Measurements from ENCODE around the gene RUNX1.

DNA sequence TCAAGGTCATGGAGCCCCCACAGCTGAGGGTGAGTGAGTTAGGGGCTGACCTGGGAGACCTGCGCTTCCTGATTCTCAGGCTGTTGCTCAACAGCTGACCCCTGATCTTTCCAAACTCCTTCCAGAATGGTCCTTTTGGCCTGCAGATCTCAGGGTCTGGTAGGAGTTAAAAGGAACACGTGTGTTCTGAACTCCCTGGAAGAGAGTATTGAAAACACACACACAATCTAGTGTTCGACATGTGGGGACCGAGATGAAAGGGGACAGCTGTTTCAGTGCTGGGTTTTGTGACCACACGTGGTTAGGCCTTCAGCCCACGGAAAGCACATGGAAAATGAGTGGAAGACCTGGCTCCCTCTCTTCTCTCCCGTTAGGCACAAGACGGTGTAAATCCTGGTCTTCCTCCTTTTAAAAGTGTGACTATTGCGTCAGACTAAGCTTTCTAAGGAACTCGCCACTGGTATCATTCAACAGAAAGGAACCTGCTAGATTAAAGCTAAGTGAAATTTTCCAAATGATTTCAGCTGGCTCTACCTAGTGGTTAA lies 49.6 kb downstream of the RUNX1 start:
- TF ChIP-seq, protein P1, sequence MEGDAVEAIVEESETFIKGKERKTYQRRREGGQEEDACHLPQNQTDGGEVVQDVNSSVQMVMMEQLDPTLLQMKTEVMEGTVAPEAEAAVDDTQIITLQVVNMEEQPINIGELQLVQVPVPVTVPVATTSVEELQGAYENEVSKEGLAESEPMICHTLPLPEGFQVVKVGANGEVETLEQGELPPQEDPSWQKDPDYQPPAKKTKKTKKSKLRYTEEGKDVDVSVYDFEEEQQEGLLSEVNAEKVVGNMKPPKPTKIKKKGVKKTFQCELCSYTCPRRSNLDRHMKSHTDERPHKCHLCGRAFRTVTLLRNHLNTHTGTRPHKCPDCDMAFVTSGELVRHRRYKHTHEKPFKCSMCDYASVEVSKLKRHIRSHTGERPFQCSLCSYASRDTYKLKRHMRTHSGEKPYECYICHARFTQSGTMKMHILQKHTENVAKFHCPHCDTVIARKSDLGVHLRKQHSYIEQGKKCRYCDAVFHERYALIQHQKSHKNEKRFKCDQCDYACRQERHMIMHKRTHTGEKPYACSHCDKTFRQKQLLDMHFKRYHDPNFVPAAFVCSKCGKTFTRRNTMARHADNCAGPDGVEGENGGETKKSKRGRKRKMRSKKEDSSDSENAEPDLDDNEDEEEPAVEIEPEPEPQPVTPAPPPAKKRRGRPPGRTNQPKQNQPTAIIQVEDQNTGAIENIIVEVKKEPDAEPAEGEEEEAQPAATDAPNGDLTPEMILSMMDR (IDR thresholded peaks at IDR 0.05), result no peak
- no peak for TF ChIP-seq ZFX (IDR thresholded peaks at IDR 0.05; ENCODE audit: borderline replicate concordance)

Measured in 22Rv1 (cell line).